Measurements from ENCODE around the gene GNAL. TPM values are rescaled to one million over a fixed set of nuclear protein-coding genes. Genes with fewer than 3 reads are reported as not detected.

GNAL gene
- total RNA-seq, 2 experiments from 2014 or later = 0.11 to 0.19 TPM

DNA sequence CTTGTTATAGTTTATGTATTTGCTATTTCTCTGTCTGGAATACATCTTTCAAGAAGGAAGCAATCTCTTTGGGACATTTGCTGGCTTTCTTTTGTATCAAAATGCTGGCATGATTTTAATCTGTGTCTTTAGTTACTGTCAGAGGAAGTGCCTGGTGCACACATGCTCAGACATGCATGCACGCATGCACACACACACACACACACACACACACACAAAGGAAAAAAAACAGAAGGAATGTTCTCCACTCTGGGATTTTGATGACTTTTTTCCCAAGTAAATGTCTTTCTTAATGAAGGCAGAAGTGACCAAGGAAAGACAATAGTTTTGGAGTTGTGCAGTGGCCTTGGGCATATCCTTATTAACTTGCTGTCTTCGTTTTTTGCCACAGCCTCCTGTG lies 6.7 kb downstream of the GNAL start:
- Mint-ChIP-seq H3K4me3 (no peak overlapping the region), H3K27me3 (peaks cover 69% of the 10 kb centered on the region), H3K36me3 (ENCODE audit: low read depth) (no peaks in the 10 kb centered on the region), H3K9me3 (no peaks in the 10 kb centered on the region), H3K4me1 (ENCODE audit: low read depth) (no peaks in the 10 kb centered on the region), H3K27ac (no peak overlapping the region)
- Histone ChIP-seq H3K36me3 (ENCODE audit: insufficient read depth, low read length) (no peaks in the 10 kb centered on the region), H3K9me3 (ENCODE audit: control insufficient read depth in 1 of 2, insufficient read depth in 1 of 2, low read length in 2 of 2) (peaks cover 3 to 9% of the 10 kb centered on the region in 2 experiments), H3K27ac (ENCODE audit: low read depth in 1 of 2, low read length in 2 of 2) (no peak overlapping the region), H3K4me3 (ENCODE audit: low read length) (no peak overlapping the region), H3K27me3 (ENCODE audit: control insufficient read depth in 1 of 2, insufficient read depth in 2 of 2, low read length in 2 of 2) (peaks cover 18 to 23% of the 10 kb centered on the region in 2 experiments), H3K4me1 (ENCODE audit: insufficient read depth, low read length) (no peaks in the 10 kb centered on the region)
- DNase-seq (no peak), ATAC-seq (ENCODE audit: poor library complexity) (no peak)
- TF ChIP-seq, protein P1, sequence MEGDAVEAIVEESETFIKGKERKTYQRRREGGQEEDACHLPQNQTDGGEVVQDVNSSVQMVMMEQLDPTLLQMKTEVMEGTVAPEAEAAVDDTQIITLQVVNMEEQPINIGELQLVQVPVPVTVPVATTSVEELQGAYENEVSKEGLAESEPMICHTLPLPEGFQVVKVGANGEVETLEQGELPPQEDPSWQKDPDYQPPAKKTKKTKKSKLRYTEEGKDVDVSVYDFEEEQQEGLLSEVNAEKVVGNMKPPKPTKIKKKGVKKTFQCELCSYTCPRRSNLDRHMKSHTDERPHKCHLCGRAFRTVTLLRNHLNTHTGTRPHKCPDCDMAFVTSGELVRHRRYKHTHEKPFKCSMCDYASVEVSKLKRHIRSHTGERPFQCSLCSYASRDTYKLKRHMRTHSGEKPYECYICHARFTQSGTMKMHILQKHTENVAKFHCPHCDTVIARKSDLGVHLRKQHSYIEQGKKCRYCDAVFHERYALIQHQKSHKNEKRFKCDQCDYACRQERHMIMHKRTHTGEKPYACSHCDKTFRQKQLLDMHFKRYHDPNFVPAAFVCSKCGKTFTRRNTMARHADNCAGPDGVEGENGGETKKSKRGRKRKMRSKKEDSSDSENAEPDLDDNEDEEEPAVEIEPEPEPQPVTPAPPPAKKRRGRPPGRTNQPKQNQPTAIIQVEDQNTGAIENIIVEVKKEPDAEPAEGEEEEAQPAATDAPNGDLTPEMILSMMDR (IDR thresholded peaks at IDR 0.05) = no peak
- ChIA-PET POLR2A (no interaction called here), CTCF (no interaction called here)
- intact Hi-C loops (cut with DNase I, micrococcal nuclease) = no loop called here

GRCh38 chr18:11696451-11696850 lies 7.4 kb downstream of the GNAL start:
- intact Hi-C loops (cut with DNase I, micrococcal nuclease) = no loop called here
- Mint-ChIP-seq H3K4me3 (no peak overlapping the region), H3K9me3 (no peaks in the 10 kb centered on the region), H3K27me3 (peaks cover 69% of the 10 kb centered on the region), H3K27ac (no peak overlapping the region), H3K4me1 (ENCODE audit: low read depth) (no peaks in the 10 kb centered on the region), H3K36me3 (ENCODE audit: low read depth) (no peaks in the 10 kb centered on the region)
- H3K9me3 ChIP-seq (ENCODE audit: control insufficient read depth in 1 of 2, insufficient read depth in 1 of 2, low read length in 2 of 2) = peaks cover 3 to 9% of the 10 kb centered on the region in 2 experiments
- no peak for DNase-seq
- ChIA-PET CTCF (no interaction called here), POLR2A (no interaction called here)
- no peak for ATAC-seq (ENCODE audit: poor library complexity)
- H3K27ac ChIP-seq (ENCODE audit: low read depth in 1 of 2, low read length in 2 of 2) = no peak overlapping the region
- H3K4me1 ChIP-seq (ENCODE audit: insufficient read depth, low read length) = no peaks in the 10 kb centered on the region
- H3K27me3 ChIP-seq (ENCODE audit: control insufficient read depth in 1 of 2, insufficient read depth in 2 of 2, low read length in 2 of 2) = peaks cover 18 to 23% of the 10 kb centered on the region in 2 experiments
- TF ChIP-seq, protein P1 (IDR thresholded peaks at IDR 0.05) = no peak
- no peaks in the 10 kb centered on the region for H3K36me3 ChIP-seq (ENCODE audit: insufficient read depth, low read length)
- H3K4me3 ChIP-seq (ENCODE audit: low read length) = no peak overlapping the region

DNA sequence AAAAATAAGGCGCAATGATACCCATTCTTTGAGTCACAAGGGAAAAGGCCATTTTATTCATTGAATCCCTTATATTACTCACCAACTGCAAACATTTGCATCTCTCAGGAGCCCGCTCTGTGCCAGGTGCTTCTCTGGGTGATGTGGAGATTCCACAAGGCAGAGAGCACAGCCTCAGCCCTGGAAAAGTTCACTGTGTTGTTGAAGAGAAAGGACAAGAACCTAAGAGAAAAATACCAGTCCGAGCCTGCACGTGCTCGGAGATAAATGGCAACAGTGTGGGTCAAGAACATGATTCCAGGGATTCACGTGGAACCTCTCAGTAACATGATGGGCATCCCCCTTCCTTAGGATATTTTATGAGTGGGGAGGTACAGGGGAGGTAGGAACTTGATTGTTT lies 11.8 kb downstream of the GNAL start:
- H3K27me3 ChIP-seq (ENCODE audit: control insufficient read depth in 1 of 2, insufficient read depth in 2 of 2, low read length in 2 of 2) = no peaks in the 10 kb centered on the region
- no peaks in the 10 kb centered on the region for H3K9me3 Mint-ChIP-seq
- H3K36me3 ChIP-seq (ENCODE audit: insufficient read depth, low read length) = no peaks in the 10 kb centered on the region
- intact Hi-C loops (cut with DNase I, micrococcal nuclease) = no loop called here
- ChIA-PET POLR2A (no interaction called here), CTCF (no interaction called here)
- H3K27ac Mint-ChIP-seq = no peak overlapping the region
- no peak overlapping the region for H3K4me3 ChIP-seq (ENCODE audit: low read length)
- no peak for DNase-seq
- ATAC-seq (ENCODE audit: poor library complexity) = no peak
- H3K9me3 ChIP-seq (ENCODE audit: control insufficient read depth in 1 of 2, insufficient read depth in 1 of 2, low read length in 2 of 2) = no peaks in the 10 kb centered on the region
- H3K27ac ChIP-seq (ENCODE audit: low read depth in 1 of 2, low read length in 2 of 2) = no peak overlapping the region
- H3K27me3 Mint-ChIP-seq = peaks cover 33% of the 10 kb centered on the region
- H3K36me3 Mint-ChIP-seq (ENCODE audit: low read depth) = no peaks in the 10 kb centered on the region
- no peaks in the 10 kb centered on the region for H3K4me1 ChIP-seq (ENCODE audit: insufficient read depth, low read length)
- no peak overlapping the region for H3K4me3 Mint-ChIP-seq
- TF ChIP-seq, protein P1 (IDR thresholded peaks at IDR 0.05) = no peak
- H3K4me1 Mint-ChIP-seq (ENCODE audit: low read depth) = no peaks in the 10 kb centered on the region
